ENCODE results near the gene SHD.
A peak's percentile ranks its signal among the peaks of the same experiment; 100 is the strongest.
"Not testable (repeated sequence)": the region's sequence is repeated elsewhere in the genome, so short reads cannot be mapped to it uniquely, and the experiment has no call there.

Gene SHD

DNA sequence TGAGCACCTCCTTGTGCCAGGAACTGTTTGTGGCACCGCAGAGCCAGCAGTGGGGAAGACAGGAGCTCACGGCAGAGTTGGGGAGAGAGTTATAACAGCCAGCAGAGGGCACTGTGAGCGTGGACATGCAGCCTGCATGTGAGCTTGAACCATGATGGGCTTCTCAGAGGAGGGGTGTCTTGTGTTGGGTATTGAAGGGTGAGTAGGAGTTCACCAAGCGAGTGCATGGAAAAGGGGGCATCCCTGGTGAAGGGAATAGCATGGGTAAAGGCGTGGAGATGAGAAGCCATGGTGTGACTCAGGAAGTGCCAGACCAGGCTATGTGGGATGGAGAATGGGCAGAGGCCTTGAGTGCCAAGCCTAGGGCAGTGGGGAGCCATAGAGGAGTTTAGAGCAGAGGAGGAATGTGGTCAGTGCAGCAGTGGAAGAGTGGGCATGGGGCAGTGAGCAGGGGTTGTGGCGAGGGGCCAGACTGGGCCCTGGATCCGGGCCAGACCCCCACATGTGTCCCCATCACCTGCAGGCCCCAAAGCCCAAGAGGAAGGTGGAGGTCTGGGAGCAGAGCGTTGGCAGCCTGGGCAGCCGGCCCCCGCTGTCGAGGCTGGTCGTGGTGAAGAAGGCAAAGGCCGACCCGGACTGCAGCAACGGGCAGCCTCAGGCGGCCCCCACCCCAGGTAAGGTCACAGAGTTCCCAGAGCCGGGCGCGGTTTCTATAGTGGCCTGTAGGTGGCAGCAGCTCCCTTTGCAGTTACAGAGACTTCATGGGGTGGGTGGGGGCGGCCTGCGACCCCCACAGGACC, 11.8 kb upstream of the SHD start:
- DNase-seq (ENCODE audit: low read depth in 1 of 2, low spot score in 1 of 2): peak; percentile 20 to 47

DNA sequence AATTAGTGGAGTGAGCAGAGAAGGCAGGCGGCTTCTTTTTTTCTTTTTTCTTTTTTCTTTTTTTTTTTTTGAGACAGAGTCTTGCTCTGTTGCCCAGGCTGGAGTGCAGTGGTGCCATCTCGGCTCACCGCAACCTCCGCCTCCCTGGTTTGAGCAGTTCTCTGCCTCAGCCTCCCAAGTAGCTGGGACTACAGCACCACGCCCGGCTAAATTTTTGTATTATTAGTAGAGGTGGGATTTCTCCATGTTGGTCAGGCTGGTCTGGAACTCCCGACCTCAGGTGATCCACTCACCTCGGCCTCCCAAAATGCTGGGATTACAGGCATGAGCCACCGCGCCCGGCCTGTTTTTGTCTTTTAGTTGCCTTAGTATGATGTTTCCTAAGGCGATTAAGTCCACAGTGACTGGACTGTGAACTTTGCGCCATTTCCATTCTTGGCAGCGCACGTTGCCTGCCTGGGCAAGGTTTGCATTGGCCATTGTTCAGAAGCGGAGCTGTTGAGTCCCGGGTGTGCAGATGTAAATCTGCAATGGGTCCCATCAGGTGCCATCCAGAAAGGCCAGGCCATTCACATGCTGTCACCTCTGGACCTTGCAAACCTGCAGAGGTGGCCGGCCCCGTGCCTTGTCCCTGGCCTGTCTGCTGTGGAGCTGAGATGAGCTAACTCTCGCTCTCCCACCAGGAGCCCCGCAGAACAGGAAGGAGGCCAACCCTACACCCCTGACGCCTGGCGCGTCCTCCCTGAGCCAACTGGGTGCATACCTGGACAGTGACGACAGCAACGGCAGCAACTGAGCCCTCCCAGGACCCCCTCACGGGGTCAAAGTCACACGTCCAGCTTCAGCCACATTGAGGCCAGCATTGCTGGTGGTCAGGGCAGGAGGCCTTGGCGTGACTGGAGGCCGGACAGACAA, 10.9 kb upstream of the SHD start:
- no peak for DNase-seq (ENCODE audit: low read depth in 1 of 2, low spot score in 1 of 2)

DNA sequence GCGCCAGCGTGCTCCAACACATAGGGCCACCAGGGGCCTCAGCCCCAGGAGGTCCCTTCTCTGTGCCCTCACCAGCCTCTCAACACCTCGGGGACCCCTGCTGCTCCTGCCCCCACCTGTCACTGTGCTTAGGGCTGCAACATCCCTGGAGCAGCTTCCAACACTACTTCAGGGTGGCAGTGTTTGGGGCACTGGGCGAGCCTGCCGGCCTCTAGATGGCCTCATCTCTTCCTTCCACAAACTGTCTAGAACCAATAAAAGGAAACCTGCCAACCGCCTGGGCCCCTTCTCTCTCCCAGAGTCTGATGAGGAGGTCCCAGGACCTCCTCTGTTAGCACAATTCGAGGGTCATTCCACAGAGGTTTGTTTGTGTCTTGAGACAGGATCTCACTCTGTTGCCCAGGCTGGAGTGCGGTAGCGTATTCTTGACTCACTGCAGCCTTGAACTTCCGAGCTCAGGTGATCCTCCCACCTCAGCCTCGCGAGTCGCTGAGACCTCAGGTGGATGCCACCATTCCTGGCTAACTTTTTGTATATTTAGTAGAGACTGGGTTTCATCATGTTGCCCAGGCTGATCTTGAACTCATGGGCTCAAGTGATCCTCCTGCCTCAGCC, 10.1 kb upstream of the SHD start:
- no peak for DNase-seq (ENCODE audit: low read depth in 1 of 2, low spot score in 1 of 2)

DNA sequence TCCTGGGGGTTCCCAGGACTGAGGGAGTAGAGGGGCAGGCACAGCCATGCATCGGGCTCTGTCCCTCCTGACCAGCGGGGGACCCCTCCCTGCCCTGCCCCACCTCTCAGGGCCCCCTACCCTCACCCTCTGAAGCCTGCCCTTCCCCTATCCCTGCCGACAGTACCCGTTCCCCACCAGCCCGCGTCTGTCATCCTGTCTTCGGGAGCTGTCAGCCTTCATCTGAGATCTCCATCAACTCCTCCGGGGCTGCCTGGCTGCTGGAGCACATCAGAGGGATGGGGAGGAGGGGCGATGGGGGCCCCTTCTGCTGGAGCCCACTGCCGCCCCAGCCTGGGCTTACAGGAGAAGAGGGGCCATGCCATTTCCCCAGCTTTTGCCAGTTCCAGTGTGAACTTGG, 6.2 kb upstream of the SHD start:
- no peak for DNase-seq (ENCODE audit: low read depth in 1 of 2, low spot score in 1 of 2)

DNA sequence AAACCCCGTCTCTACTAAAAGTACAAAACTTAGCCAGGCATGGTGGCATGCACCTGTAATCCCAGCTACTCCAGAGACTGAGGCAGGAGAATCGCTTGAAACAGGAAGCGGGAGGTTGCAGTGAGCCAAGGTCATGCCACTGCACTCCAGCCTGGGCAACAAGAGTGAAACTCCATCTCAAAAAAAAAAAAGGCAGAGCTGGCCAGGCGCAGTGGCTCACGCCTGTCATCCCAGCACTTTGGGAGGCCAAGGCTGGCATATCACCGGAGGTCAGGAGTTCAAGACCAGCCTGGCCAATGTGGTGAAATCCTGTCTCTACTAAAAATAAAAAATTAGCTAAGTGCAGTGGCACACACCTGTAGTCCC, 4.8 kb upstream of the SHD start:
- not testable (repeated sequence) for DNase-seq (ENCODE audit: low read depth in 1 of 2, low spot score in 1 of 2)

DNA sequence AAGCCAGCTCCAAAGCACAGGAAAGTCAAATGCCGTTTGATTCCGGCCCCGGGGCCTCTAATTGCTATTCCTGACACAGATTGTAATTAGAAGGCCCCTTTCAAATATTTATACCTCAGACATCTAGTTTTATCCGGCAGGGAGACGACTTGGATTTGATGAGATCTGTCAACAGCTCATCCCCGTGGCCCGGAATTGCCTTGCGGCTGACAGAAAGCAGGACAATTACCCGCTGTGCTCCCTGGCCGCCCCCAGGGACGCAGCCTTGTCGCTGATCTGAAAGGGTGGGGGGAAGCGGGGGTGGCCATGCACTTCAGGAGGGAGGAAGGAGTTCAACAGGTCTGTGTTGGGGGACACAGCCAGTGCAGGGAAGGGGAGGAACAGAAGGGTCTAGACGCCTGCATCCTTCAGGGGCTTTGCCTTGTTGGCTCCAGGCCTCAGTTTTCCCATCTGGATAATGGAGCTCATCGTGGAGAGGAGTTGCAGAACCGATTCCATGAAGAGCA, 1.8 kb upstream of the SHD start:
- DNase-seq (ENCODE audit: low read depth in 1 of 2, low spot score in 1 of 2): no peak

DNA sequence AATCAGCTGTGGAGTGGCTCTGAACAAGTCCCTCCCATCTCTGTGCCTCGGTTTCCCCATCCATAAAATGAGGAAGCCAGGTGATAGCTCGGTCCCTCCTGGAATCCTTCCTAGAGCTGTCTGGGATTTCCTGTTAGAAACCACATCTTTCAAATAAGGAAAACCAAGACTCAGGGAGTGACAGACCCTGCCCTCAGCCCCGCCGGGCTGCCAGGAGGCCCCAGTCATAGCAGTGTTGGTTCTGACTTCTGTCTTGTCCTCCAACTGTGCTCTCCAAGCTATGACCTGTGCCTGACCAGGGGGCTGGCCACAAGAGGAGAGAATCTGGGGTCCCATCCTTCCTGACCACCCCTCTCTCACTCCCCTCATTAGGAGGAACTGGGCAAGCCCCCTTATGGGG, 1.1 kb upstream of the SHD start:
- DNase-seq (ENCODE audit: low read depth in 1 of 2, low spot score in 1 of 2): no peak

DNA sequence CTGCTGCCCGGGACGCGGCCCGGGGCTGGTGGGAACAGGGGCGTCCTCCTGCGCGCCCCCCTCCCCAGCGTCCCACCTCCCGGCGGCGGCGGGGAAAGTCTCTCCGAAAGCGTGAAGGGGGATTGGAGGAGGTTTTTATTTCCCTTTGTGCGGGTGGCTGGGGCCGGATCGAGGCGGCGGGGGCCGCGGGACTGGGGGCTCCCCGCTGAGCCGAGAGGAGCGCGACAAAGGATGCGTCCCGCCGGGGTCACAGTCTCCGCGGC, 132 bp downstream of the SHD start:
- DNase-seq (ENCODE audit: low read depth in 1 of 2, low spot score in 1 of 2): no peak

DNA sequence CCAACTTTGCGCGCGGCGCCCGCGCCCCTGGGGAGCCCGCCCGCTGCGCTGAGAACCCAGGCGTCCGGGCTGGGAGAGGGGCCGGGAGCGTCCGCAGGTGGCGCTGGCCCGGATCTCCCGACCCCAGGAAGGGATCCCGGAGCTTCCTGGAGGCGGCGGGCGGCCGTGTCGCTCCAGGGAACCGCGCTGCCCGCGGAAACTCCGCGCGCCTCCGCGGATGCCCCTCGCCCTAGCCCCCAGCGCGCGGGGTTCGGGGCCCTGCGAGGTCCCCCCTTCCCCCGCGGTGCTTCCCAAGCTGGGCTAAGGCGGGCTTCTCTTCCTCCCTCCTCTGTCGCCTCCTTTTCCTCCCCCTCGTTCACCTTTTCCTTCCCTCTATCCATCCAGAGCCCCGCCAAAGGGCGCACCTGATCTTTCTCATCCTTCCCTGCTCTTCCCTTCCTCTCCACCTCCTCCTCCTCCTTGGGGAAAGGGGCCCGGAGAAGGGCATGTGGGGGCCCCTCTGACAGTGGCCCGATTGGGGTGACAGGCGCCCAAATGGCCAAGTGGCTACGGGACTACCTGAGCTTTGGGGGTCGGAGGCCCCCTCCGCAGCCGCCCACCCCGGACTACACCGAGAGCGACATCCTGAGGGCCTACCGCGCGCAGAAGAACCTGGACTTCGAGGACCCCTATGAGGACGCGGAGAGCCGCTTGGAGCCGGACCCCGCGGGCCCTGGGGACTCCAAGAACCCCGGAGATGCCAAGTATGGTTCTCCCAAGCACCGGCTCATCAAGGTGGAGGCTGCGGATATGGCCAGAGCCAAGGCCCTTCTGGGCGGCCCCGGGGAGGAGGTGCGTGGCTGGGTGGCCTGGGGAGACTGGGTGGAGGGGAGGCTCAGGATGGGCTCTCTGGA, 710 bp downstream of the SHD start:
- no peak for DNase-seq (ENCODE audit: low read depth in 1 of 2, low spot score in 1 of 2)

DNA sequence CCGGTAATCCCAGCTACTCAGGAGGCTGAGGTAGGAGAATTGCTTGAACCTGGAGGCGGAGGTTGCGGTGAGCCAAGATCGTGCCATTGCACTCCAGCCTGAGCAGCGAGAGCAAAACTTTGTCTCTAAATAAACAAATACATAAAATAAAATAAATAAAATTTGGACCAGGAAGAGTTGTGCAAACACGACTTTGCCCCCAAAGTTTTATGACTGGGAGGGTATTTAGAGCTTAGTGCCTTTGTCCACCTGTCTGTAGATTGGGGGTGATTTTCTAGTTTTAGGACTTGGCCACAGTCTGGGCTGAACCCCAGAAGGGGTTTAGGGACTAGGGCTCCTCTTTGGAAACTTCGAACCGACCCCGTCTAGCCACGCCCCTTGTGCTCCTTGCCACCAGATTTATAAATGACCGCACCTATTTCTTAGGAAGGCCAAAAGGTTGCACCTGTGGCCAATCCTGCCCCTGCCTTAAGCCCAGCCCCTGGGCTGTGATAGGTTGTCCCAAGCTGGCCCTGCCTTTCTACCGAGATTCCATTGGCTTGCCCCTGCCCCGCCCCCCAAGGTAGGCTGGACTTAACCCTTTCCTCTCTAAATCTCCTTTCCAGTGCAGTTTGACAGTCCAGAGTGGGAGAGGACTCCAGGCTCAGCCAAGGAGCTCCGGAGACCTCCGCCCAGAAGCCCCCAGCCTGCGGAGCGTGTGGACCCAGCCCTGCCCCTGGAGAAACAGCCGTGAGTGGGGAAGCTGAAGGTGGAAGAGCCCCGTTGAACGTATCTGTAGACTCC, 5.3 kb downstream of the SHD start:
- no peak for DNase-seq (ENCODE audit: low read depth in 1 of 2, low spot score in 1 of 2)

DNA sequence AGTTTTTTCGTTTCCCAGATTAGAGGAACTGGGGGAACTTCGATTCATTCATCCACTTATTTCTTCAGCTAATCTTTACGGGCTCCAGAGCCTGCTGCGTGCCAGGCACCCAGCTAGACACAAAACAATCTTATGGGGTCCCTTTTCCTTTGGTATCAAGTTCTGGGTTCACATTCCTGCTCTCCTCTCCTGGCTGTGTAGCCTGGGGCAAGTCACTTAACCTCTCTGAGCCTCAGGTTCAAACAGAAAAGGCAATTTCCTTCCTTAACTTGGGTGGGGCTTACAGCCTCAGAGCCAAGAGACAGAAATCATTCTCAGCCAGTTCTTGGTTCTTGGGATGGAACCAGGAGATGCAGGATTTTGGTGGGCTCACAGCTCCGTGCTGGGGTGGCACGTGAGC, 5.9 kb downstream of the SHD start:
- no peak for DNase-seq (ENCODE audit: low read depth in 1 of 2, low spot score in 1 of 2)

DNA sequence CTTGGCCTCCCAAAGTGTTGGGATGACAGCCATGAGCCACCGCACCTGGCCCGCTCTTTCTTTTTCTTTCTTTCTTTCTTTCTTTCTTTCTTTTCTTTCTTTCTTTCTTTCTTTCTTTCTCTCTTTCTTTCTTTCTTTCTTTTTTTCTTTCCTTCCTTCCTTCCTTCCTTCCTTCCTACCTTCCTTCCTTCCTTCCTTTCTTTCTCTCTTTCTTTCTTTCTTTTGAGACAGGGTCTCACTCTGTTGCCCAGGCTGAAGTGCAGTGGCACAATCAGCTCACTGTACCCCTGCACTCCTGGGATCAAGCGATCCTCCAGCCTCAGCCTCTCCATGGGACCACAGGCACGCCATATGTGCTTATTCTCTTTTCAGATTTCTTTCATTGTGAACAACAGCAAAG, 7.1 kb downstream of the SHD start:
- DNase-seq (ENCODE audit: low read depth in 1 of 2, low spot score in 1 of 2): not testable (repeated sequence)

DNA sequence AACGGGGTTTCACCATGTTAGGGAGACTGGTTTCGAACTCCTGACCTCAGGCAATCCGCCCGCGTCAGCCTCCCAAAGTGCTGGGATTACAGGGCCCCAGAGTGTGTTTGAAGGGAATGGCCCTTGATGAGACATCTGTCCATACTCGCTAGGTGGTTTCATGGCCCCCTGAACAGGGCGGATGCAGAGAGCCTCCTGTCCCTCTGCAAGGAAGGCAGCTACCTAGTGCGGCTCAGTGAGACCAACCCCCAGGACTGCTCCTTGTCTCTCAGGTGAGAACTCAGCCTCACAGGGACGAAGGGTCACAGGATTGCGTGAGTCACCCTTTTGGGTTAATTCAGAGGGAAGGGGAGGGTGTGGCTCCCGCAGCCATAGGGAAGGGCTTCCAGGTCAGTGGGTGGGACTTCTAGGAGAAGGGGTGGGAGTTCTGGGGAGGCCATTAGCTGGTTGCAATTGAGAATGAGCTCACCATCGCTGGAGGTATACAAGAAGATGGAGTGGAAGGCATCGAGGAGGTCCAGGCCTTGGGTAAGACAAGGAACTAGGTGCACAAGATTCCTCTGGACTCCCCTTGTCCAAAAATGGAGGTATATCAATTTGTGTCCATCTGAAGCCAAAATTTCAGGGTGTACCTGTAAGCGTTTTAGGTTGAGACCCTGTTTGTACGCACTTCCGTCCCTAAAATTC, 9.2 kb downstream of the SHD start:
- DNase-seq (ENCODE audit: low read depth in 1 of 2, low spot score in 1 of 2): no peak

DNA sequence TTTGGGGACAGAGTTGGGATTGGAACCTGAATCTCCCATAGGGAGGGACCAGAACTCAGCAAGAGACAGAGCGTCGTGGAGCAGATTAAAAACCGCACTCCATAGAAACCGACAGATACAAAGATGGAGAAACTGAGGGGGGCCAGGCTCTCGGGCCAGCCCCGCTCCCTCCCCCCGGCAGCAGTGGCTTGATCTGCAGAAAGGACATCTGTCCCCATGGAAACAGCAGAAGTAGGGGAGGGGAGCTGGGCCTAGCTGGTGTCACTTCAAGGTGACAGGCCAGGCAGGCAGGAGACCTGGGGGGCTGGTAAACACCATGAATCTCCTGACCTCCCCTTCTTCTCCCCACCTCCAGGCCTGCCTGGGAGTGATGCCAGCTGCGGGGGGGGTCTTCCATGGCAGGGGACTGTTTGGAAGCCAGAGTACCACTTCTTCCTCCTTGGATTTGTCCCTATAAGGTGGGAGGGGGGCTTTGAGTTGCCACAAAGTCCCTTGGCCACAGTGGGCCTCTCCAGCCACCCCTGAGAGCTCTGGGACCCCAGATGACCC, 12.2 kb downstream of the SHD start:
- DNase-seq (ENCODE audit: low read depth in 1 of 2, low spot score in 1 of 2): no peak

DNA sequence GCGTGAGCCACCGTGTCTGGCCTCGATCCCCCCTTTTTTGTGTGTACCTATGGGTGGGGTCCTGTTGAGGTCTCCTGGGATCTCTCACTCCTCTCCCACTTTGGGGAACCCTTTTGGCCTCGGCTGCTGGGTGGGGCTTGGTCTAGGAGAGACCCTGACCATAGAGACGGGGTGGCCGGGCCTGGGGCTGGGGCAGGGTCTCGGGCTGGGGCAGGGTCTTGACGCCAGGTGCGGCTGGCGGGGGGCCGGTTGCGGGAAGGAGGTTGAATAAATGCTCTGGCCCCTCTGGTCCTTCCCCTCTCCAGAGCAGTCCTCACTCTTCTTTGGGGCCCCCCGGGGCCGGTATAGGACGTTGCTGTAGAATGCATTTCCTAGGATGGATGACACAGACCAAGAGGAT, 13.4 kb downstream of the SHD start:
- DNase-seq (ENCODE audit: low read depth in 1 of 2, low spot score in 1 of 2): no peak

DNA sequence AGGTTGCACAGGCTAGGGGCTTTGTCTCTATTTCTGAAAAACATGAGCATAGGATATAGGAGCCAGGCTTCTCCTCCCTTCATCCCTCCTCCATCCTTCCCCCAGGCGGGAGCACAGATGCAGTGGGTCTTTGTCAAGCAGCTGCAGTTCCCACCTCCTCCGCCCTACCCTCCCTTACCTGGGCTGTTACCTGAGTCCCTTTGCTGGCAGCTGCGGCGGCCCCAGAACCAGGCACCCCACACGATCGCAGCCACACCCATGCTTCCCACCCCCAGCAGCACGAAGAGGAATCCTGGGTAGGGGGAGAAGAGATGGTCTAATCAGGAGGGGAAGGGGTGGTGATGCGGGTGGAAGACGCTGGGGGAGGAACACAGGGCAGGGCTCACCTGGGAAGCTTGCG, 15.3 kb downstream of the SHD start:
- DNase-seq (ENCODE audit: low read depth in 1 of 2, low spot score in 1 of 2): no peak

DNA sequence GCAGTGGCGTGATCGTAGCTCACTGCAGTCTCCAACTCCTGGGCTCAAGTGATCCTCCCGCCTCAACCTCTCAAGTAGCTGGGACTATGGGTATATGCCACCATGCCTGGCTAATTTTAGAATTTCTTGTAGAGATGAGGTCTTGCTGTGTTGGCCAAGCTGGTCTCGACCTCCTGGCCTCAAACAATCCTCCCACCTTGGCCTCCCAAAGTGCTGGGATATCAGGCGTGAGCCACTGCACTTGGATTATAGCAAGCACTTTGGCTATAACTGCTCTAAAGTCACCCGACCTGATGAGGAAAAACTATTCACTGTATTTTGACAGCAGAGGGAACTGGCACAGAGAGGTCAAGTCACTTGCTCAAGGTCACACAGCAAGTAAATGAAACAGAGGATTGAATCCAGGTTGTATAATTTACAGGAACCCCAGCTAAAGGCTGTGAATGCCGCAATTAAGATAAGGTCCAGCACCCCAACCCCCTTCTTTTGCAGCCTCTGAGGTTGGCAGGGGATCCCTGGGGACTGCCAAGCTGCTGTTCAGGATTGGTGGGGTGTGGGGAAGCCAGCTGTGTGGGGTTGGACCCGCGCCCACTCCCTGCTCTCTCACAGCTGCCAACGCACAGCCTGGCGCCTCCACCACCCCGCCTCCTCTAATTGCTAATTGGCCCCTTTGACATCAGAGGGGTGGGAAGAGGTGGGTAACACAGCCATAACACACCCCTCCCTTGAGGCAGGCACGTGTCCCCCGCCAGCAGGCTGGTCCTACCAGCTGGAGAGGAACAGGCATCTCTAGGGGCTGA, 17.1 kb downstream of the SHD start:
- no peak for DNase-seq (ENCODE audit: low read depth in 1 of 2, low spot score in 1 of 2)

DNA sequence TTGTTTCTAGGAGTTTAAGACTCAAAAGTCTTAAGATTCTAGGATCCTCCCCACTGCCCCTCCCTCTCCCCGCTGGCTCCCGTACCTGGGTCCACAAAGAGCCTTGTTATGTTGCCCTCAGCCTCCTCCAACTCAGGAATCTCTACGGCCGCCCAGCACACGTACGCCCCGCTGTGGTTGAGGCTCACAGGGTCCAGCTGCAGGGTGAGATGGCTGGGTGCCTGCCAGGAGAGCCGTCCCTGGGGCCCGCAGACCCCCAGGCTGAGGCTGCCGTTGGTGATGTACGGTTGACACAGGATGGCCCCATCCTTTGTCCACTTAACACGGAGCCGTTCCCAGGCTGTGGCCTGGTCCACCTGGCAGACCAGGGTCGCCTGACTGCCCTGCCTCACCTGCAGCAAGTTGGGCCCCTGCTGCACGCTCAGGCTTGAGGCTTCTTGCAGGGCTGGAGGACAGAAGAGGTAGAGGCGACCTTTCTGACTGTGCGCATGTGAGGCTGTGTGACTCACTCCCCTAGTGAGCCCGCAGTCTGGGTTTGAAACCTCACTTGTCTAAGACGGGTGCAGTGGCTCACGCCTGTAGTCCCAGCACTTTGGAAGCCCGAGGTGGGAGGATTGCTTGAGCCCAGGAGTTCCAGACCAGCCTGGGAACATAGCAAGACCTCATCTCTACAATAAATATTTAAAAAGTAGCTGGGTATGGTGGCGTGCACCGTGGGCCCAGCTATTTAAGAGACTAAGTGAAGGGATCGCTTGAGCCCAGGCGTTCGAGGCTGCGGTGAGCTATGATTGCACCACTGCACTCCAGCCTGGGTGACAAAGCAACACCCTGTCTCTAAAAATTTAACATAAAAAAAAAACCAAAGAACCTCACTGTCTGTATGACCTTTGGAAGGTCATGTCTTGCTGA, 19.1 kb downstream of the SHD start:
- DNase-seq (ENCODE audit: low read depth in 1 of 2, low spot score in 1 of 2): no peak

Measured in stimulated activated CD4-positive, alpha-beta T cell treated with anti-CD3 and anti-CD28 coated beads, Interleukin-15, amount 100 ng/mL, for 1 hour (primary cell).